Dermis blood vessel endothelial cell (primary cell): ENCODE data around the gene MUSK. TPM values are rescaled to one million over a fixed set of nuclear protein-coding genes. Genes with fewer than 3 reads are reported as not detected.

Experiments
- DNase-seq: peaks from one replicate; pipeline ENCODE4 v3.0.0; 2010
- total RNA-seq: library from RNA; depleted of rRNA; stranded (reverse); fragments of >200 nt; gene quantifications from 2 replicates; pipeline ENCODE4 v1.2.3, GENCODE V29; 2014

Gene MUSK
- total RNA-seq = not detected in 2 replicates

- no peak for DNase-seq
Measured at GRCh38 chr9:110668570-110669167, at the start of gene MUSK. TSS of gene MUSK (plus strand) at chr9:110668791. CDS start at chr9:110668905, 114 bp downstream.

GRCh38 chr9:110619831-110620230 lies 48.8 kb upstream of the MUSK start:
- no peak for DNase-seq

GRCh38 chr9:110620726-110621125 lies 47.9 kb upstream of the MUSK start:
- no peak for DNase-seq

GRCh38 chr9:110622368-110622767 lies 46.2 kb upstream of the MUSK start:
- DNase-seq = no peak

GRCh38 chr9:110623462-110624025 lies 45.0 kb upstream of the MUSK start:
- peak; percentile 73 for DNase-seq

- DNase-seq = peak; percentile 1
Measured at GRCh38 chr9:110626101-110626829, 42.3 kb upstream of the MUSK start.

GRCh38 chr9:110635589-110635988 lies 33.0 kb upstream of the MUSK start:
- no peak for DNase-seq

GRCh38 chr9:110638381-110638954 lies 30.1 kb upstream of the MUSK start:
- peak; percentile 23 for DNase-seq

- DNase-seq = no peak
Measured at GRCh38 chr9:110640736-110641135, 27.9 kb upstream of the MUSK start.

GRCh38 chr9:110641293-110641692 lies 27.3 kb upstream of the MUSK start:
- no peak for DNase-seq

- DNase-seq = no peak
Measured at GRCh38 chr9:110648696-110649095, 19.9 kb upstream of the MUSK start.

GRCh38 chr9:110650261-110650660 lies 18.3 kb upstream of the MUSK start:
- DNase-seq = no peak

GRCh38 chr9:110650991-110651411 lies 17.6 kb upstream of the MUSK start:
- DNase-seq = peak; percentile 4

- DNase-seq = no peak
Measured at GRCh38 chr9:110655754-110656641, 12.6 kb upstream of the MUSK start.

GRCh38 chr9:110659891-110660541 lies 8.6 kb upstream of the MUSK start:
- no peak for DNase-seq

GRCh38 chr9:110669433-110669832 lies 842 bp downstream of the MUSK start:
- no peak for DNase-seq

GRCh38 chr9:110671849-110672248 lies 3.3 kb downstream of the MUSK start:
- DNase-seq = no peak

GRCh38 chr9:110672873-110673510 lies 4.4 kb downstream of the MUSK start:
- no peak for DNase-seq

GRCh38 chr9:110687497-110687896 lies 18.9 kb downstream of the MUSK start:
- DNase-seq = no peak

GRCh38 chr9:110688329-110688728 lies 19.7 kb downstream of the MUSK start:
- no peak for DNase-seq

GRCh38 chr9:110691002-110691549 lies 22.5 kb downstream of the MUSK start:
- no peak for DNase-seq
